NCI-H2196 (cell line): ENCODE measurements around the gene WIZ.

Experiments
- DNase-seq: peaks from one replicate; lab custom pipeline; 2025; ENCODE audit not compliant: unreplicated experiment; lab: John Stamatoyannopoulos, UW

WIZ gene

GRCh38 chr19:15466851-15467733, 17.3 kb upstream of the WIZ start:
- no peak for DNase-seq

GRCh38 chr19:15464394-15465385, 14.9 kb upstream of the WIZ start, which contains the start of gene RASAL3:
RASAL3 (minus strand) TSS chr19:15464544; CDS start chr19:15464358, 186 bp downstream.
- no peak for DNase-seq

GRCh38 chr19:15463861-15464371, 14.2 kb upstream of the WIZ start:
- no peak for DNase-seq

- DNase-seq: no peak
These were observed 11.9 kb upstream of the WIZ start for GRCh38 chr19:15461694-15462093.

- no peak for DNase-seq
These were observed 8.1 kb upstream of the WIZ start for GRCh38 chr19:15457701-15458484.

GRCh38 chr19:15456871-15457700, 7.3 kb upstream of the WIZ start:
- DNase-seq: peak; percentile 88

- DNase-seq: no peak
These were observed 6.7 kb upstream of the WIZ start for GRCh38 chr19:15456441-15456840.

GRCh38 chr19:15455996-15456395, 6.2 kb upstream of the WIZ start:
- no peak for DNase-seq

GRCh38 chr19:15453906-15454860, 4.4 kb upstream of the WIZ start:
- DNase-seq: no peak

GRCh38 chr19:15453091-15453578, 3.4 kb upstream of the WIZ start:
- DNase-seq: no peak

- peak; percentile 62 for DNase-seq
These were observed 2.6 kb upstream of the WIZ start for GRCh38 chr19:15452111-15453047.

GRCh38 chr19:15450528-15450890, 753 bp upstream of the WIZ start:
- DNase-seq: no peak

- no peak for DNase-seq
These were observed 757 bp downstream of the WIZ start for GRCh38 chr19:15448778-15449619.

- no peak for DNase-seq
These were observed 1.5 kb downstream of the WIZ start for GRCh38 chr19:15448044-15448777.

- no peak for DNase-seq
These were observed 2.7 kb downstream of the WIZ start for GRCh38 chr19:15447057-15447456.
